Measurements from ENCODE around the gene RAPGEF4.

RAPGEF4 gene

DNA sequence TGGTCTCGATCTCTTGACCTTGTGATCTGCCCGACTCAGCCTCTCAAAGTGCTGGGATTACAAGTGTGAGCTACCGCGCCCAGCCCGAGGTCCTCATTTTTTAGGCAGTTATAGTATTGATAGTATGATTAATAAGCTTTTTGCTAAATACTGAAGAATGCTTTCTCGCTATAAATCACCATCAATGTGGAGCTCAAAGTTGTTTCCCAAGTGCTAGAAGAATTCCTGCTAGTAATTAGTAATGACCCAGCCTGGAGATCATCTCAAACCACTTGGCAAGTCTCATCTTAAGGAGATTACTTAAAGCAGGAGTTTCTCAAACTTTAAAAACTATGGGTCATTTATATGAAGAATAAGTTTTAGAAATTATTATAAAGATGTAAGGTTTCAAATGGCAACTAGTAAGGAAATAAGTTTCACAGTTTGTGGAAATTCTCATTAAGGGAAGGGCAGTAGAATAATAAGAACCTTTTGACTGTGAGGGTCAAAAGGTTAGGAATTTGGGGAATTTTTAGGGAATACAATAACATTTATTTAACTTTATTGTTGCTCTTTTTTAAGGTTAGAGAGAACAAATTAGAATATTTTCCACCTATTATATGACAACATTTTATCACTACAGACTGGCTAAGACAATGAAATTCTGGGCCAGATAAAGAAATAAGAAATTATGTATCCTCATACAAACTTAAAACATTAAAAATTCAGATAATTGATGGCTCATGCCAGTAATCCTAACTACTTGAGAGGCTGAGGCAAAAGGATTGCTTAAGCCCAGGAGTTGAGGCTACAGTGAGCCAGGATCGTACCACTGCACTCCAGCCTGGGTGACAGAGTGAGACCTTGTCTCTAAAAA, 191.4 kb downstream of the RAPGEF4 start:
- peaks cover 30% of the 10 kb centered on the region for H3K4me1 ChIP-seq (ENCODE audit: control insufficient read depth, insufficient read depth, low read length)
- H3K9me3 ChIP-seq (ENCODE audit: control insufficient read depth, insufficient read depth, low read depth, low read length) = no peaks in the 10 kb centered on the region
- no peaks in the 10 kb centered on the region for H3K36me3 ChIP-seq (ENCODE audit: control insufficient read depth in 2 of 2, insufficient read depth in 1 of 2, low read length in 2 of 2)
- no peak overlapping the region for H3K27ac ChIP-seq (ENCODE audit: extremely low read depth, low read depth, low read length)
- POLR2A ChIA-PET = no interaction called here
- CTCF ChIA-PET = interaction anchor here (0.8 to 8.6 kb wide), 3 partner anchors 62 to 120 kb away, joined by 4 to 154 read pairs (median 9); no protein-coding TSS in a partner anchor
- no peak overlapping the region for H3K4me3 ChIP-seq (ENCODE audit: low read depth, low read length)
- TF ChIP-seq WT1 (tag by site-specific recombination; IDR thresholded peaks at IDR 0.05) = no peak
- TF ChIP-seq, protein P1, sequence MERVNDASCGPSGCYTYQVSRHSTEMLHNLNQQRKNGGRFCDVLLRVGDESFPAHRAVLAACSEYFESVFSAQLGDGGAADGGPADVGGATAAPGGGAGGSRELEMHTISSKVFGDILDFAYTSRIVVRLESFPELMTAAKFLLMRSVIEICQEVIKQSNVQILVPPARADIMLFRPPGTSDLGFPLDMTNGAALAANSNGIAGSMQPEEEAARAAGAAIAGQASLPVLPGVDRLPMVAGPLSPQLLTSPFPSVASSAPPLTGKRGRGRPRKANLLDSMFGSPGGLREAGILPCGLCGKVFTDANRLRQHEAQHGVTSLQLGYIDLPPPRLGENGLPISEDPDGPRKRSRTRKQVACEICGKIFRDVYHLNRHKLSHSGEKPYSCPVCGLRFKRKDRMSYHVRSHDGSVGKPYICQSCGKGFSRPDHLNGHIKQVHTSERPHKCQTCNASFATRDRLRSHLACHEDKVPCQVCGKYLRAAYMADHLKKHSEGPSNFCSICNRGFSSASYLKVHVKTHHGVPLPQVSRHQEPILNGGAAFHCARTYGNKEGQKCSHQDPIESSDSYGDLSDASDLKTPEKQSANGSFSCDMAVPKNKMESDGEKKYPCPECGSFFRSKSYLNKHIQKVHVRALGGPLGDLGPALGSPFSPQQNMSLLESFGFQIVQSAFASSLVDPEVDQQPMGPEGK (tag by site-specific recombination; IDR thresholded peaks at IDR 0.05) = no peak
- no peak for TF ChIP-seq MYNN (tag by site-specific recombination; IDR thresholded peaks at IDR 0.05; ENCODE audit: borderline replicate concordance)
- no peak for TF ChIP-seq OVOL3 (tag by site-specific recombination; IDR thresholded peaks at IDR 0.05)
- no peak for TF ChIP-seq ZNF155 (tag by site-specific recombination; IDR thresholded peaks at IDR 0.05)
- TF ChIP-seq ZNF121 (tag by site-specific recombination; IDR thresholded peaks at IDR 0.05) = no peak
- no peak for TF ChIP-seq KLF16 (tag by site-specific recombination; IDR thresholded peaks at IDR 0.05)
- no peak for TF ChIP-seq ZNF623 (tag by site-specific recombination; IDR thresholded peaks at IDR 0.05)
- TF ChIP-seq ZNF239 (tag by site-specific recombination; IDR thresholded peaks at IDR 0.05) = no peak
- no peak for TF ChIP-seq KLF8 (tag by site-specific recombination; IDR thresholded peaks at IDR 0.05)

DNA sequence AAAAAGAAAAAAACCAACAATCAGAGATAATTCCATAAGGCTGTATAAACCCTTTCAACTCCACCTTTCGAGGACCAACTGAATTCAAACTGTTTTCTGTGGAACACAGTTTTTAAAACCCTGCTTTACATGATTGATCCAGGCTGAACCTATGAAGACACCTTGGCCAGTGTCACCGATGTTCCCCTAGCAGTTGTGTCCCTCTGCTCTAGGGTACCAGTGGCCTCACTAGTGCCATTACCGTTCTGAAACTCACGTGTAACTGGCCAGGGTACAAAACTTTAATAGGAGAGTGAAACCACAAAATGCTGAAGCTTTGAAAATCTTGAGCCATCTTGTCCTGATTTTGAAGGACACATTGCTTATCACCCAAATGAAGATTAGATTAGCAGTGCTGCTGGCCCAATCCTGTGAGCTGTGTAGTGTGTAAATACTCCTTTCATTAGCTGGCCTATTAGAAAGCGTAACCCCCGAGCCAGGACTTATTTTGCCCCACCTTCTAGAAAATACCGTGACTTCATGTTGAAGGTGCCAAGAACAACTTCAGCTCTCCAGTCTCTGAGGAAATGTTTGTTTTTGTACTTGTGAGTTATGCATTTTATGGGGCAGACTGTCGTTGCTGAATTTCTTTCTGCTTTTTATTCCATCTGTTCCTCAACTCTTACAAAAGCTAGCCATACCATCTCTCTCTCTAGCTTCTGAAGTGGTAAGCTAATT, 192.2 kb downstream of the RAPGEF4 start:
- H3K36me3 ChIP-seq (ENCODE audit: control insufficient read depth in 2 of 2, insufficient read depth in 1 of 2, low read length in 2 of 2) = no peaks in the 10 kb centered on the region
- no peaks in the 10 kb centered on the region for H3K9me3 ChIP-seq (ENCODE audit: control insufficient read depth, insufficient read depth, low read depth, low read length)
- H3K4me1 ChIP-seq (ENCODE audit: control insufficient read depth, insufficient read depth, low read length) = peaks cover 27% of the 10 kb centered on the region
- ChIA-PET POLR2A (no interaction called here), CTCF (interaction anchor here (0.6 to 8.6 kb wide), 4 partner anchors 63 to 252 kb away, joined by 3 to 154 read pairs (median 6); no protein-coding TSS in a partner anchor)
- peak overlapping the region; percentile 40; the same call in 1 of the 2 replicates for H3K27ac ChIP-seq (ENCODE audit: extremely low read depth, low read depth, low read length)
- H3K4me3 ChIP-seq (ENCODE audit: low read depth, low read length) = no peak overlapping the region
- TF ChIP-seq, protein P2, sequence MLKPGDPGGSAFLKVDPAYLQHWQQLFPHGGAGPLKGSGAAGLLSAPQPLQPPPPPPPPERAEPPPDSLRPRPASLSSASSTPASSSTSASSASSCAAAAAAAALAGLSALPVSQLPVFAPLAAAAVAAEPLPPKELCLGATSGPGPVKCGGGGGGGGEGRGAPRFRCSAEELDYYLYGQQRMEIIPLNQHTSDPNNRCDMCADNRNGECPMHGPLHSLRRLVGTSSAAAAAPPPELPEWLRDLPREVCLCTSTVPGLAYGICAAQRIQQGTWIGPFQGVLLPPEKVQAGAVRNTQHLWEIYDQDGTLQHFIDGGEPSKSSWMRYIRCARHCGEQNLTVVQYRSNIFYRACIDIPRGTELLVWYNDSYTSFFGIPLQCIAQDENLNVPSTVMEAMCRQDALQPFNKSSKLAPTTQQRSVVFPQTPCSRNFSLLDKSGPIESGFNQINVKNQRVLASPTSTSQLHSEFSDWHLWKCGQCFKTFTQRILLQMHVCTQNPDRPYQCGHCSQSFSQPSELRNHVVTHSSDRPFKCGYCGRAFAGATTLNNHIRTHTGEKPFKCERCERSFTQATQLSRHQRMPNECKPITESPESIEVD (tag by site-specific recombination; IDR thresholded peaks at IDR 0.05) = peak; percentile 84
- TF ChIP-seq, protein P3, sequence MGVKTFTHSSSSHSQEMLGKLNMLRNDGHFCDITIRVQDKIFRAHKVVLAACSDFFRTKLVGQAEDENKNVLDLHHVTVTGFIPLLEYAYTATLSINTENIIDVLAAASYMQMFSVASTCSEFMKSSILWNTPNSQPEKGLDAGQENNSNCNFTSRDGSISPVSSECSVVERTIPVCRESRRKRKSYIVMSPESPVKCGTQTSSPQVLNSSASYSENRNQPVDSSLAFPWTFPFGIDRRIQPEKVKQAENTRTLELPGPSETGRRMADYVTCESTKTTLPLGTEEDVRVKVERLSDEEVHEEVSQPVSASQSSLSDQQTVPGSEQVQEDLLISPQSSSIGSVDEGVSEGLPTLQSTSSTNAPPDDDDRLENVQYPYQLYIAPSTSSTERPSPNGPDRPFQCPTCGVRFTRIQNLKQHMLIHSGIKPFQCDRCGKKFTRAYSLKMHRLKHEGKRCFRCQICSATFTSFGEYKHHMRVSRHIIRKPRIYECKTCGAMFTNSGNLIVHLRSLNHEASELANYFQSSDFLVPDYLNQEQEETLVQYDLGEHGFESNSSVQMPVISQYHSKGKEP (tag by site-specific recombination; IDR thresholded peaks at IDR 0.05) = 0 out of 2 replicates have a peak, but pooled peaks have one; percentile 10
- TF ChIP-seq ZNF626 (tag by site-specific recombination; IDR thresholded peaks at IDR 0.05) (no peak), ZXDB (tag by site-specific recombination; IDR thresholded peaks at IDR 0.05) (peak; percentile 48; the same call in 1 of the 2 replicates), ZNF837 (tag by site-specific recombination; IDR thresholded peaks at IDR 0.05) (no peak), ZBTB20 (tag by site-specific recombination; IDR thresholded peaks at IDR 0.05) (peak; percentile 77; the same call in 1 of the 2 replicates), OSR2 (tag by site-specific recombination; IDR thresholded peaks at IDR 0.05) (peak; percentile 24; the same call in 1 of the 2 replicates), ZNF324 (tag by site-specific recombination; IDR thresholded peaks at IDR 0.05) (0 out of 2 replicates have a peak, but pooled peaks have one; percentile 10), ZBTB8A (tag by site-specific recombination; IDR thresholded peaks at IDR 0.05) (no peak), ZNF366 (tag by site-specific recombination; conservative IDR thresholded peaks at IDR 0.05) (0 out of 2 replicates have a peak, but pooled peaks have one; percentile 10), ZNF777 (tag by site-specific recombination; IDR thresholded peaks at IDR 0.05; ENCODE audit: borderline replicate concordance) (no peak), ZNF48 (tag by site-specific recombination; IDR thresholded peaks at IDR 0.05) (no peak)
- TF ChIP-seq, protein P4, sequence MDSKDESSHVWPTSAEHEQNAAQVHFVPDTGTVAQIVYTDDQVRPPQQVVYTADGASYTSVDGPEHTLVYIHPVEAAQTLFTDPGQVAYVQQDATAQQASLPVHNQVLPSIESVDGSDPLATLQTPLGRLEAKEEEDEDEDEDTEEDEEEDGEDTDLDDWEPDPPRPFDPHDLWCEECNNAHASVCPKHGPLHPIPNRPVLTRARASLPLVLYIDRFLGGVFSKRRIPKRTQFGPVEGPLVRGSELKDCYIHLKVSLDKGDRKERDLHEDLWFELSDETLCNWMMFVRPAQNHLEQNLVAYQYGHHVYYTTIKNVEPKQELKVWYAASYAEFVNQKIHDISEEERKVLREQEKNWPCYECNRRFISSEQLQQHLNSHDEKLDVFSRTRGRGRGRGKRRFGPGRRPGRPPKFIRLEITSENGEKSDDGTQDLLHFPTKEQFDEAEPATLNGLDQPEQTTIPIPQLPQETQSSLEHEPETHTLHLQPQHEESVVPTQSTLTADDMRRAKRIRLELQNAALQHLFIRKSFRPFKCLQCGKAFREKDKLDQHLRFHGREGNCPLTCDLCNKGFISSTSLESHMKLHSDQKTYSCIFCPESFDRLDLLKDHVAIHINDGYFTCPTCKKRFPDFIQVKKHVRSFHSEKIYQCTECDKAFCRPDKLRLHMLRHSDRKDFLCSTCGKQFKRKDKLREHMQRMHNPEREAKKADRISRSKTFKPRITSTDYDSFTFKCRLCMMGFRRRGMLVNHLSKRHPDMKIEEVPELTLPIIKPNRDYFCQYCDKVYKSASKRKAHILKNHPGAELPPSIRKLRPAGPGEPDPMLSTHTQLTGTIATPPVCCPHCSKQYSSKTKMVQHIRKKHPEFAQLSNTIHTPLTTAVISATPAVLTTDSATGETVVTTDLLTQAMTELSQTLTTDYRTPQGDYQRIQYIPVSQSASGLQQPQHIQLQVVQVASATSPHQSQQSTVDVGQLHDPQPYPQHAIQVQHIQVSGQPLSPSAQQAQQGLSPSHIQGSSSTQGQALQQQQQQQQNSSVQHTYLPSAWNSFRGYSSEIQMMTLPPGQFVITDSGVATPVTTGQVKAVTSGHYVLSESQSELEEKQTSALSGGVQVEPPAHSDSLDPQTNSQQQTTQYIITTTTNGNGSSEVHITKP (tag by site-specific recombination; IDR thresholded peaks at IDR 0.05) = peak; percentile 98
